Measurements from ENCODE around the gene INS.

GRCh38 chr11:2159536-2160413 lies 1.2 kb downstream of the INS start:
- TF ChIP-seq CTCF (IDR thresholded peaks at IDR 0.05) = no peak
- TF ChIP-seq EZH2 (IDR thresholded peaks at IDR 0.05; ENCODE audit: borderline replicate concordance, insufficient read depth, low read depth, low read length, poor library complexity, severe bottlenecking) = no peak
